SH-SY5Y (cell line): ENCODE measurements around the gene RNF113B.

ENCODE experiments used
- GATA2 ChIP-seq: IDR thresholded peaks from 2 replicates; pipeline ENCODE4 v1.6.1; 2011; ENCODE audit warnings: mild to moderate bottlenecking, low read depth, low read length
- GATA3 ChIP-seq: IDR thresholded peaks from 2 replicates; pipeline ENCODE4 v1.6.1; 2011; ENCODE audit warnings: low read depth, mild to moderate bottlenecking, low read length, moderate library complexity

DNA sequence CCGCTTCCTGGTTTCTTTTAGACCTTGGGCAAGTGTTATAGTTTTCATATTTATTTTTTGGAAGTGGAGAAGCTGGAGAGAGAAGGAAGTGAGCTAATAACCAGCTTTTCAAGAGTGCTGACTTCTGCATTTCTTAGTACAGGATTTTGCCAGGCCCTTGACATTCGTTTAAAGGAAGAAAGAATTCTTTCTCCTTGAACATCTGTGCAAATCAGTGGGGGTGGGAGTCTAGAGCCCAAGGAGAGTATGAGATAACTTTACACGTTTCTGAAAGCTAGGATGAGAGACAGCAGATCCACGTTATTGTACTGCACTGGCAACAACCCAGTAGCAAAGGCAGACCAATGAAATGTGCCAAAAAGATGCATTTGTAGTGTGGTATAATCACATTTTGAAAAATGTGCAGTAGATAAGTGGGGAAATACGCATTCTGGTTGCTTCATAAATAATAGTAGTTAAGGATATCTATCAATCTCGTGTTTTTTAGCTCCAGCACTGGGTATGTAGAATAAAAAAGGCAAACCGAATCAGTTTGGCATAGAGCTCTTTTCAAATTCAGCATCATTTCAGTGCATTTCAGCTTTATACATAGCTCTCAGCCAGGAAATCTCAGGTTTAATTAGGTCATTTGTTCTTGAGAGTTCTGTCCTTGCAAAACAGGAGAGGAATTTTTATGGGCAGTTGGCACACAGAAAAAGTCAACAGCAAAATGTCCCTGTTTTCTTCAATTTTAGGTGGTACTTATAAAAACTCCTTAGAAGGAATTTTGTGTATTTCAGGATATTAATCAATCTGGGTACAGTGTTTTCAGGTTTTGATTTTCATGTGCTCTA, 4.3 kb downstream of the RNF113B start:
- peak; percentile 64 for TF ChIP-seq GATA2
- peak; percentile 36 for TF ChIP-seq GATA3
